Endodermal cell (in vitro differentiated cells): ENCODE measurements around the gene SLC7A4. TPM values are rescaled to one million over a fixed set of nuclear protein-coding genes. Genes with fewer than 3 reads are reported as not detected.
"Not testable (repeated sequence)": the region's sequence is repeated elsewhere in the genome, so short reads cannot be mapped to it uniquely, and the experiment has no call there.

Experiments used
- DNase-seq: peaks from one replicate; pipeline ENCODE4 v3.0.0-alpha.2; 2017
- H3K27ac ChIP-seq: 2 replicates; pipeline ENCODE4 v1.5.1; 2013; ENCODE audit warnings: mild to moderate bottlenecking, low read depth, low read length, moderate library complexity
- H3K27me3 ChIP-seq: 2 replicates; pipeline ENCODE4 v1.6.1; 2013; ENCODE audit warnings: mild to moderate bottlenecking, low read length, moderate library complexity; ENCODE audit not compliant: insufficient read depth, control insufficient read depth, poor library complexity, severe bottlenecking
- H3K36me3 ChIP-seq: 2 replicates; pipeline ENCODE4 v1.7.0; 2013; ENCODE audit warnings: mild to moderate bottlenecking, low read length, moderate library complexity; ENCODE audit not compliant: control insufficient read depth, insufficient read depth
- H3K4me1 ChIP-seq: one replicate; pipeline ENCODE4 v1.7.0; 2013; ENCODE audit warnings: low read length; ENCODE audit not compliant: control insufficient read depth, insufficient read depth
- H3K4me3 ChIP-seq: 2 replicates; pipeline ENCODE4 v1.5.1; 2013; ENCODE audit warnings: mild to moderate bottlenecking, low read length, moderate library complexity
- H3K9ac ChIP-seq: 2 replicates; pipeline ENCODE4 v1.6.1; 2013; ENCODE audit warnings: mild to moderate bottlenecking, low read length, moderate library complexity; ENCODE audit not compliant: poor library complexity, severe bottlenecking; ENCODE audit errors: extremely low read depth
- H3K9me3 ChIP-seq: 2 replicates; pipeline ENCODE4 v1.6.1; 2013; ENCODE audit warnings: mild to moderate bottlenecking, low read length, moderate library complexity; ENCODE audit not compliant: control insufficient read depth
- H3K27ac Mint-ChIP-seq: 2 replicates; pipeline ENCODE4 v1.8.0; 2020; ENCODE audit warnings: mixed read lengths
- H3K27me3 Mint-ChIP-seq: 2 replicates; pipeline ENCODE4 v1.8.0; 2021; ENCODE audit warnings: mild to moderate bottlenecking, mixed read lengths; ENCODE audit not compliant: insufficient read depth
- H3K36me3 Mint-ChIP-seq: 2 replicates; pipeline ENCODE4 v1.8.0; 2020; ENCODE audit warnings: low read depth, mixed read lengths
- H3K4me1 Mint-ChIP-seq: 2 replicates; pipeline ENCODE4 v1.8.0; 2020; ENCODE audit warnings: mixed read lengths
- H3K4me3 Mint-ChIP-seq: 2 replicates; pipeline ENCODE4 v1.8.0; 2020; ENCODE audit warnings: mild to moderate bottlenecking, moderate library complexity, mixed read lengths
- H3K9me3 Mint-ChIP-seq: 2 replicates; pipeline ENCODE4 v1.8.0; 2020; ENCODE audit warnings: mild to moderate bottlenecking, mixed read lengths
- CTCF ChIP-seq: fragments of 200-600 bp; sonication (generic); conservative IDR thresholded peaks from 2 replicates; pipeline ENCODE4 v1.5.0; 2021; ENCODE audit warnings: antibody characterized with exemption, mild to moderate bottlenecking
- WGBS, 2 experiments: methylation state at CpG; one replicate each; pipeline versions ENCODE4 v1.1.5 to v1.1.7; 2013; ENCODE audit warnings: missing lambda C conversion rate in 2 of 2, mixed read lengths in 1 of 2; ENCODE audit not compliant: insufficient coverage in 1 of 2, insufficient read length in 1 of 2; 5-methylcytosine and 5-hydroxymethylcytosine counted together
- total RNA-seq, 2 donors: library from RNA; stranded (reverse); fragmentation: NEBNext Ultra II Directional in 1 of 2; extraction: Animal tissue kit (Norgen Biotek cat#: 25700) in 1 of 2; gene quantifications; 2 replicates in 1 of 2; 3 replicates in 1 of 2; pipeline ENCODE4 v1.2.1, GENCODE V29; 2021

Gene SLC7A4
- total RNA-seq, 2 donors from 2014 or later = 0.33 to 0.49 TPM

GRCh38 chr22:21043860-21044535 is 11.6 kb upstream of the SLC7A4 start:
- TF ChIP-seq CTCF = no peak
- peaks cover 7% of the 10 kb centered on the region for H3K4me1 Mint-ChIP-seq
- Histone ChIP-seq H3K9ac (no peak overlapping the region), H3K27ac (peak overlapping the region; percentile 73), H3K27me3 (no peaks in the 10 kb centered on the region), H3K4me1 (peaks cover 5% of the 10 kb centered on the region), H3K4me3 (no peak overlapping the region), H3K9me3 (no peaks in the 10 kb centered on the region), H3K36me3 (no peaks in the 10 kb centered on the region)
- H3K27me3 Mint-ChIP-seq = peaks cover 20% of the 10 kb centered on the region
- H3K27ac Mint-ChIP-seq = no peak overlapping the region
- H3K4me3 Mint-ChIP-seq = no peak overlapping the region
- WGBS, 2 experiments = 91 to 100% methylated on average over 5 to 15 of the region's 15 CpGs
- H3K36me3 Mint-ChIP-seq = no peaks in the 10 kb centered on the region
- no peaks in the 10 kb centered on the region for H3K9me3 Mint-ChIP-seq
- DNase-seq = no peak

- Histone ChIP-seq H3K4me3 (no peak overlapping the region), H3K4me1 (peaks cover 5% of the 10 kb centered on the region), H3K27me3 (no peaks in the 10 kb centered on the region), H3K27ac (no peak overlapping the region), H3K9ac (no peak overlapping the region), H3K36me3 (no peaks in the 10 kb centered on the region), H3K9me3 (no peaks in the 10 kb centered on the region)
- Mint-ChIP-seq H3K4me1 (peaks cover 7% of the 10 kb centered on the region), H3K27ac (no peak overlapping the region), H3K36me3 (no peaks in the 10 kb centered on the region), H3K4me3 (no peak overlapping the region), H3K27me3 (peaks cover 20% of the 10 kb centered on the region), H3K9me3 (no peaks in the 10 kb centered on the region)
- 86 to 93% methylated on average over 4 to 6 of the region's 6 CpGs for WGBS, 2 experiments
- DNase-seq = no peak
- no peak for TF ChIP-seq CTCF
Measured at GRCh38 chr22:21042978-21043859, 10.9 kb upstream of the SLC7A4 start.

- no peak for TF ChIP-seq CTCF
- no peaks in the 10 kb centered on the region for H3K9me3 Mint-ChIP-seq
- Histone ChIP-seq H3K27me3 (no peaks in the 10 kb centered on the region), H3K9ac (no peak overlapping the region), H3K9me3 (no peaks in the 10 kb centered on the region), H3K4me3 (no peak overlapping the region), H3K36me3 (no peaks in the 10 kb centered on the region), H3K27ac (no peak overlapping the region), H3K4me1 (peaks cover 5% of the 10 kb centered on the region)
- H3K36me3 Mint-ChIP-seq = no peaks in the 10 kb centered on the region
- no peak for DNase-seq
- 79 to 89% methylated on average over 2 to 4 of the region's 4 CpGs for WGBS, 2 experiments
- peaks cover 7% of the 10 kb centered on the region for H3K4me1 Mint-ChIP-seq
- H3K27ac Mint-ChIP-seq = no peak overlapping the region
- peaks cover 20% of the 10 kb centered on the region for H3K27me3 Mint-ChIP-seq
- H3K4me3 Mint-ChIP-seq = no peak overlapping the region
Measured at GRCh38 chr22:21041937-21042336, 9.6 kb upstream of the SLC7A4 start.

GRCh38 chr22:21039158-21039557 is 6.8 kb upstream of the SLC7A4 start:
- not testable (repeated sequence) for H3K36me3 ChIP-seq, H3K27ac Mint-ChIP-seq, H3K4me1 Mint-ChIP-seq, DNase-seq, H3K4me1 ChIP-seq, H3K36me3 Mint-ChIP-seq, H3K9me3 ChIP-seq, H3K9me3 Mint-ChIP-seq, H3K27ac ChIP-seq, H3K4me3 ChIP-seq, H3K9ac ChIP-seq, H3K4me3 Mint-ChIP-seq
- WGBS, 2 experiments = 90 to 92% methylated on average over 3 to 5 of the region's 5 CpGs
- peaks cover 10% of the 10 kb centered on the region for H3K27me3 ChIP-seq
- H3K27me3 Mint-ChIP-seq = peaks cover 16% of the 10 kb centered on the region
